Endothelial cell of umbilical vein (primary cell): ENCODE measurements around the gene MAEL. TPM values are rescaled to one million over a fixed set of nuclear protein-coding genes. Genes with fewer than 3 reads are reported as not detected.

Experiments
- BruUV-seq: library from RNA; stranded (reverse); fragments of 400-500 nt; replicated peaks from 2 replicates; lab custom pipeline; 2021; lab: Mats Ljungman, UMichigan
- CTCF ChIA-PET: fragments of 300-600, 350-600 bp; sonication (Branson Sonifier 250); formaldehyde crosslinking; loops from one replicate; lab custom pipeline; 2021; ENCODE audit warnings: antibody characterized with exemption, inconsistent platforms; lab: Charles Lee
- POLR2A ChIA-PET: fragments of 300-600, 350-600 bp; sonication (Branson Sonifier 250); formaldehyde crosslinking; loops from one replicate; lab custom pipeline; 2021; ENCODE audit warnings: antibody characterized with exemption, inconsistent platforms; lab: Charles Lee
- DNase-seq: peaks from one replicate; pipeline ENCODE4 v3.0.0-alpha.2; 2011; ENCODE audit warnings: low read depth, low spot score
- FAIRE-seq: peaks from 2 replicates; lab custom pipeline; 2011; peaks lifted over from hg19 to GRCh38; lab: Jason Lieb, UNC
- H2AFZ ChIP-seq: 2 replicates; pipeline ENCODE4 v1.6.0; 2012; ENCODE audit warnings: low read depth, low read length, control low read depth, inconsistent platforms
- H3K27ac ChIP-seq: 2 replicates; pipeline ENCODE4 v1.5.1; 2011; ENCODE audit warnings: low read depth, mild to moderate bottlenecking, control low read depth, low read length, moderate library complexity; ENCODE audit not compliant: insufficient read depth
- H3K27me3 ChIP-seq, 2 experiments: 2 replicates each; pipeline versions ENCODE4 v1.6.0 to v1.6.1; 2011; ENCODE audit warnings: low read length in 2 of 2, mixed read lengths in 1 of 2; ENCODE audit not compliant: control insufficient read depth in 2 of 2, insufficient read depth in 2 of 2
- H3K36me3 ChIP-seq, 2 experiments: 2 replicates in 1 of 2; 3 replicates in 1 of 2; pipeline ENCODE4 v1.5.1; 2011; ENCODE audit warnings: low read length in 2 of 2, mild to moderate bottlenecking in 1 of 2, moderate library complexity in 1 of 2; ENCODE audit not compliant: control insufficient read depth in 2 of 2, insufficient read depth in 2 of 2; ENCODE audit errors: extremely low read depth in 1 of 2
- H3K4me1 ChIP-seq: 3 replicates; pipeline ENCODE4 v1.5.1; 2011; ENCODE audit warnings: mild to moderate bottlenecking, low read length; ENCODE audit not compliant: control insufficient read depth, insufficient read depth; ENCODE audit errors: extremely low read depth
- H3K4me2 ChIP-seq: 2 replicates; pipeline ENCODE4 v1.6.1; 2011; ENCODE audit warnings: low read length, control low read depth, mixed read lengths; ENCODE audit not compliant: insufficient read depth
- H3K4me3 ChIP-seq, 3 experiments: fragments of 200-600 bp in 1 of 3; sonication (generic), shearing (Covaris generic) in 1 of 3; replicated peaks in 1 of 3; 2 replicates each; pipeline ENCODE4 v1.5.1; 2011 to 2016; ENCODE audit warnings: control low read depth in 3 of 3, low read length in 3 of 3, mild to moderate bottlenecking in 2 of 3, inconsistent platforms in 1 of 3, low read depth in 1 of 3, moderate library complexity in 1 of 3; ENCODE audit not compliant: insufficient read depth in 1 of 3
- H3K79me2 ChIP-seq: 2 replicates; pipeline ENCODE4 v1.6.0; 2012; ENCODE audit warnings: low read length, inconsistent platforms; ENCODE audit not compliant: control insufficient read depth, insufficient read depth
- H3K9ac ChIP-seq: replicated peaks from 2 replicates; pipeline ENCODE3; 2011; ENCODE audit warnings: low read length, control low read depth; ENCODE audit not compliant: insufficient read depth; ENCODE audit errors: extremely low read depth
- H3K9me1 ChIP-seq: replicated peaks from 3 replicates; pipeline ENCODE4 v1.6.0; 2011; ENCODE audit warnings: mild to moderate bottlenecking, low read length; ENCODE audit not compliant: control insufficient read depth, insufficient read depth; ENCODE audit errors: extremely low read depth
- H3K9me3 ChIP-seq: replicated peaks from 2 replicates; pipeline ENCODE4 v1.5.1; 2012; ENCODE audit warnings: low read length, inconsistent platforms; ENCODE audit not compliant: control insufficient read depth, insufficient read depth
- H4K20me1 ChIP-seq: replicated peaks from 2 replicates; pipeline ENCODE3; 2011; ENCODE audit warnings: mild to moderate bottlenecking, low read length; ENCODE audit not compliant: control insufficient read depth, insufficient read depth; ENCODE audit errors: extremely low read depth
- CTCF ChIP-seq, 2 donors: IDR thresholded peaks; 1 replicate in 1 of 2; 2 replicates in 1 of 2; pipeline ENCODE4 v1.5.1; 2011; ENCODE audit warnings: low read length in 2 of 2, mild to moderate bottlenecking in 2 of 2, moderate library complexity in 2 of 2, control low read depth in 1 of 2, inconsistent platforms in 1 of 2, low read depth in 1 of 2; ENCODE audit not compliant: insufficient read depth in 1 of 2; ENCODE audit errors: extremely low read depth in 1 of 2
- EZH2 ChIP-seq: IDR thresholded peaks from 2 replicates; pipeline ENCODE4 v1.6.1; 2012; ENCODE audit warnings: borderline replicate concordance, low read depth, mild to moderate bottlenecking, moderate library complexity, low read length, inconsistent platforms; ENCODE audit not compliant: severe bottlenecking
- FOS ChIP-seq: IDR thresholded peaks from 2 replicates; pipeline ENCODE4 v1.6.1; 2011; ENCODE audit warnings: mild to moderate bottlenecking, low read length, moderate library complexity, borderline replicate concordance; ENCODE audit not compliant: insufficient read depth
- GATA2 ChIP-seq: IDR thresholded peaks from 2 replicates; pipeline ENCODE4 v1.7.0; 2011; ENCODE audit warnings: low read depth, mild to moderate bottlenecking, moderate library complexity, mixed read lengths, low read length; ENCODE audit not compliant: insufficient read length, insufficient read depth
- POLR2AphosphoS5 ChIP-seq: IDR thresholded peaks from 2 replicates; pipeline ENCODE4 v1.6.1; 2012; ENCODE audit warnings: low read depth, mild to moderate bottlenecking, control low read depth, low read length, moderate library complexity; ENCODE audit not compliant: insufficient read depth
- dilution Hi-C: fragments of 300-500 bp; cut with MboI; formaldehyde crosslinking; loops from one replicate; pipeline ENCODE4 v1.15.0; 2019; ENCODE audit warnings: low sequenced_read_pairs; ENCODE audit not compliant: extremely low pct_ligation_motif_present
- intact Hi-C: fragments of 100-400 bp; cut with micrococcal nuclease; formaldehyde crosslinking; loops from one replicate; pipeline ENCODE4 v1.10.0; 2022
- polyA plus RNA-seq, 4 experiments: library from polyadenylated mRNA; depleted of rRNA in 3 of 4; stranded (reverse) in 3 of 4; unstranded in 1 of 4; fragments of >200 nt; gene quantifications; 2 replicates each; pipeline versions ENCODE4 v1.2.1 to v1.2.3, GENCODE V29; 2011 to 2012; ENCODE audit warnings: missing spikeins in 1 of 4
- total RNA-seq: library from RNA; stranded (reverse); gene quantifications from 2 replicates; pipeline ENCODE4 v1.2.3, GENCODE V29; 2021

Gene MAEL
- total and polyA plus RNA-seq, 2 donors (not counting 3 experiments of a cell fraction or from before 2014, with no cell fraction given) = 0.04 TPM; not detected in 1

- DNase-seq = no peak
- no peaks in the 10 kb centered on the region for H3K36me3 ChIP-seq
- no peak overlapping the region for H2AFZ ChIP-seq
- no peaks in the 10 kb centered on the region for H3K79me2 ChIP-seq
- FAIRE-seq = no peak
- no peak overlapping the region for H3K27ac ChIP-seq
- TF ChIP-seq EZH2 = no peak
- no peak for TF ChIP-seq GATA2
- TF ChIP-seq CTCF (IDR thresholded peaks at IDR 0.05; ENCODE audit: extremely low read depth in 1 of 2, insufficient read depth in 1 of 2, low read depth in 1 of 2, low read length in 2 of 2) = no peak
- no peaks in the 10 kb centered on the region for H3K9me1 ChIP-seq
- no peak overlapping the region for H3K9ac ChIP-seq
- no peaks in the 10 kb centered on the region for H3K9me3 ChIP-seq
- no peak overlapping the region for H3K4me2 ChIP-seq
- BruUV-seq = no TSS peak
- H3K4me3 ChIP-seq = no peak overlapping the region
- H3K27me3 ChIP-seq = peaks cover 14 to 17% of the 10 kb centered on the region in 2 experiments
- ChIA-PET CTCF (no interaction called here), POLR2A (no interaction called here)
- H4K20me1 ChIP-seq = no peaks in the 10 kb centered on the region
- dilution Hi-C loops = no loop called here
- no peaks in the 10 kb centered on the region for H3K4me1 ChIP-seq
- intact Hi-C loops = no loop called here
Measured at GRCh38 chr1:166951050-166951449, 38.0 kb upstream of the MAEL start.

GRCh38 chr1:166952002-166952746 lies 36.9 kb upstream of the MAEL start:
- FAIRE-seq = no peak
- Histone ChIP-seq H3K9me1 (no peaks in the 10 kb centered on the region), H3K9me3 (no peaks in the 10 kb centered on the region), H4K20me1 (no peaks in the 10 kb centered on the region), H3K4me3 (no peak overlapping the region), H3K27me3 (peaks cover 9 to 10% of the 10 kb centered on the region in 2 experiments), H3K4me2 (no peak overlapping the region), H3K79me2 (no peaks in the 10 kb centered on the region), H3K9ac (no peak overlapping the region), H3K4me1 (no peaks in the 10 kb centered on the region), H2AFZ (no peak overlapping the region), H3K36me3 (no peaks in the 10 kb centered on the region), H3K27ac (no peak overlapping the region)
- BruUV-seq = no TSS peak
- DNase-seq = no peak
- TF ChIP-seq POLR2AphosphoS5 = no peak
- TF ChIP-seq FOS = peak; percentile 40
- CTCF ChIA-PET = no interaction called here
- dilution Hi-C loops (no loop called here), intact Hi-C loops (no loop called here)
- POLR2A ChIA-PET = no interaction called here
